Anterior cingulate cortex (tissue), 58 donors: ENCODE measurements around the gene AP3D1.

ENCODE experiments used
- DNase-seq, 58 donors: peaks; one replicate each; lab custom pipeline; 2025; lab: John Stamatoyannopoulos, UW

Gene AP3D1

GRCh38 chr19:2070986-2071673, 80.2 kb downstream of the AP3D1 start:
- DNase-seq = no peak

- no peak for DNase-seq
Observed at GRCh38 chr19:2070436-2070827, 80.9 kb downstream of the AP3D1 start.

GRCh38 chr19:2064788-2065524, 86.4 kb downstream of the AP3D1 start:
- DNase-seq = peak in 37 of 58 donors; percentile 16 to 76 (median 39)

- DNase-seq = no peak
Observed at GRCh38 chr19:2064395-2064787, 87.0 kb downstream of the AP3D1 start.

GRCh38 chr19:2063824-2064223, 87.5 kb downstream of the AP3D1 start:
- no peak for DNase-seq

- no peak for DNase-seq
Observed at GRCh38 chr19:2062770-2063169, 88.6 kb downstream of the AP3D1 start.

- no peak for DNase-seq
Observed at GRCh38 chr19:2062389-2062729, 89.0 kb downstream of the AP3D1 start.

- peak; percentile 78 to 100 (median 98) for DNase-seq
Observed at GRCh38 chr19:2061495-2062388, 89.6 kb downstream of the AP3D1 start.

GRCh38 chr19:2060884-2061494, 90.4 kb downstream of the AP3D1 start:
- peak in 43 of 58 donors; percentile 19 to 91 (median 77) for DNase-seq

GRCh38 chr19:2059422-2060201, 91.8 kb downstream of the AP3D1 start:
- peak in 37 of 58 donors; percentile 4 to 81 (median 50) for DNase-seq

- no peak for DNase-seq
Observed at GRCh38 chr19:2058570-2059421, 92.6 kb downstream of the AP3D1 start.

- DNase-seq = no peak
Observed at GRCh38 chr19:2057484-2058469, 93.6 kb downstream of the AP3D1 start.

- no peak for DNase-seq
Observed at GRCh38 chr19:2056837-2057192, 94.6 kb downstream of the AP3D1 start.

GRCh38 chr19:2055931-2056836, 95.2 kb downstream of the AP3D1 start:
- peak in 5 of 58 donors; percentile 8 to 60 (median 31) for DNase-seq

- no peak for DNase-seq
Observed at GRCh38 chr19:2054763-2055162, 96.6 kb downstream of the AP3D1 start.

GRCh38 chr19:2053601-2054389, 97.6 kb downstream of the AP3D1 start:
- DNase-seq = peak in 13 of 58 donors; percentile 13 to 73 (median 24)
